Kidney capillary endothelial cell (primary cell): ENCODE data around the gene MTA1.

ENCODE experiments used
- DNase-seq: peaks from one replicate; pipeline ENCODE4 v3.0.0-alpha.2; 2018; ENCODE audit warnings: low spot score

The MTA1 gene

DNA sequence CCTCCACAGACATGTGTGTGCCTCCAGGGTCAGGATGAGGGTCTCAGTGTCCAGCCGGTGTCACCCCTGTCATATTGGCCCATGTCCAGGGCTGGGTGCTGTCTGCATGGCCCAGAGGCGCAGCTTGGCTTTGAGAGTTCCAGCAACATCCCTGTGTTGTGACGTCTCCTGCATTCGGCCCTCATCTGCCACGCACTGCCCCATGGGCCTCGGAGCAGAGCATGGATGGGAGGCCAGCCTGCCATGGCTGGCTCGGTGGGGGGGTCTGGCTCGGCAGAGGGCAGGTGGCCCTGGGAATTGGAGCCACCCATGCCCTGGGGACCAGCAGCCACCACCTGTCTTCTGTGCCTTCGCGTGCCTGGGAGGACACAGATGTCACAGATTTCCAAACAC lies 32.1 kb upstream of the MTA1 start:
- no peak for DNase-seq

DNA sequence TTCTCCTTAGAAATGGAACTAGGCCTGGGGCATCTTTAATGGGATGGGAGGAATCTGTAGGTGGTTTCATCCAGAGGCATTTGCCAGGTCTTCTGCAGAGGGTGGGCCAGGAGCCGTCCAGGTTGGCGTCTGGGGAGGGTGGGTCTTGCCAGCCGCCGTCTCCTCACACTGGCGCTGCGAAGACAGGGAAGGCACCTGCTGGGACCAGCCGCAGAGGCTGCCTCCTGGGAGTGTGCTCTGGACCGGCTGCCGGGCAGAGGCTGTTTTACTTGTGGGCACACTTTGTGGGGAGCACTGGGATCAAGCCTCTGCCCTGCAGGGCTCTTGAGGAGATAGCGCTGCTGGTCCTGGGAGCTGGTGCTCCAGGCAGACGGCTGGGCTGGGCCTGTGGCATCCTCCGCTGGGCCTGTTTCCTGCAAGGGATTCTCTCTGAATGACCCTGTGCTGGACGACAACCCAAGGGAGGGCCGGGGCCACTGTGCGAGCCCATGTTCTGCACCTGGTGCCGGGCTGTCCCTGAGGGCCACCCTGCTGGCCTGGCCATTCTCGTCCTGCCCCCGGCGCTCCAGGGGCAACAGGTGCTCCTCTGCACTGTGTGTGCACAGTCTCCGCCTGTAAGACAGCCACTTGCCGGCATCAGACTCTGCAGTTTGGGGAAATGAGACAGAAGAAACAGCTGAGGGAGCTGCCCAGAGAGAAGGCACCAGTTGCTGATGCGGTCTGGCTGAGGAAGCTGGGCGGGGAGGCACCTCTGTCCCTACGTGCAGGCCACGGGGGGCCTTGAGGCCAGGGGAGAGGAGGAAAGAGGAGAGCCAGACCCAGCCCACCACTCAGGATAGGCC lies 31.3 kb upstream of the MTA1 start:
- DNase-seq, result no peak

DNA sequence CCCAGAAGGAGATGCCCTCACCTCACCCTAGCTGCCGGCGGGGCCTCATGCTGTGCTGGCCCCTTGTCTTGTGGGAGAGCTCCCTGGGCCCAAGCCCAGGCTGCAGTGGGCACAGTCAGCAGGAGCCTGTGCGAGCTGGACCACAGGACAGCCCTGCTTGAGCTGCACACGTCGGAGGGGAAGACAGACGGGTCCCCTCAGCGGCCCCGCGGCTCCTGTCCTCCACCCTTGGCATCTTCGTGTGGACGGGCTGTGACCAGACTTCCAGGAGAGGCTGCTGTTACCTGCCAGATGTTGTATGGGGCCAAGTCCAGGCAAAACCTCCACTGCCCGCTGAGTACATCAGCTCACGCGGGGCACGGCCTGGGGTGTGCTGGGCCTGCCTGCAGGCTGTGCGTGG lies 30.7 kb upstream of the MTA1 start:
- no peak for DNase-seq

DNA sequence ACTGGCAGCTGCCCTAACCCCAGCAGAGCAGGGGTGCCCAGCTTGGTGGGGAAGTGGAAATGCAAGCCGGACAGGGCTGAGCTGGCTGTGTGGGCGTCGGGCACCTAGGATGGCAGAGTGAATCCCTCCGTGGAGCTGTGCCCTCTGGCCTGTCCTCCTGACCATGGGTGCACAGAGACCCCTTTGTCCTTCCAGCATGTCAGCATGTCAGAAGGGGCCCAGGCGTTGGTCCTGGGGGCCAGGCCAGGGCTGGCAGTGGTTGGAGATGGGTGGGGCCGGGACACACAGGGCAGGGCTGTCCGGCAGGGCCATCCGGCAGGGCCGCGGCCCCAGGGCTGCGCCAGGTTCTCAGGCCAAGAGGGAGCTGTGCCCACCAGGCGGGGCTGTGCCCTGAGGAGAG lies 30.1 kb upstream of the MTA1 start:
- DNase-seq, result no peak

DNA sequence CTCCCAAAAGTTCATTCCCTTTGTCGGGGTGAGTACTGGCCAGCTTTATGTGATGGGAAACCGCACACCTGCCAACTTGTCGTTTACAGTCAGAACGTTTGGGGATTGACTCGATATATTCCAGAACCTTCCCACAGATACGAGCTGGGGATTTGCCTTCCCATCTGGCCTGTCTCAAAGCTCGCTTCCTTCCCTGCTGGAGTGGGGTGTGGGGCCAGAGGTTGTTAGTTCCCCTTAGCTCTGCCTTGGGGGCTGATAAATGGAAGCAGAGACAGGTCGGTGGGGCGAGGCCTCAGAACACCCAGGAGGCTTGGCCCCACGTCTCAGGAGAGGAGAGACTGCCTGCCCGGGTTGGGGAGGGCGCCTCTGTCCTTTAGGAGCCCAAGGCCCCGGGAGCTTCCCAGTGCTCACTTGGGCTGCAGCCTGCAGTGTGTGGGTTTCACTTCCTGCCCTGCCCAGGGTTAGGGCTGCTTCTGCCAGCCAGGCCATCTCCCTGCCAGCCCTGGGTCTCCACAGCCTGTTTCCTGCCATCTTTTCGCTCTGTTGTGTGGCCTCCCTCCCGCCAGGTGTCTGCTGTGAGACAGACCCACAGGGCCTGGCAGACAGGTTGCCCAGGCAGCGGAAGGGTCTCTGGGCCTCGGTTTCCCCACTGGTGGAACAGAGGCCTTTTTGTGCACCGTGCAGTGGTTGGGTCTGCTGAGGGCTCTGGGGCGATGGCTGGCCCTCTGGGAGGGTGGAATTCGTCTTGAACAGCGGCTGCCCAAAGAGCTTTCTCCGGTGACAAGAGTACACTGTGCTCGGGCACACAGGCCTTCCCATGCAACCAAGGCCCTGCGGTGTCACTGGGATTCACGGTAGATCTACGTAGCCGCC lies 29.4 kb upstream of the MTA1 start:
- DNase-seq, result no peak

DNA sequence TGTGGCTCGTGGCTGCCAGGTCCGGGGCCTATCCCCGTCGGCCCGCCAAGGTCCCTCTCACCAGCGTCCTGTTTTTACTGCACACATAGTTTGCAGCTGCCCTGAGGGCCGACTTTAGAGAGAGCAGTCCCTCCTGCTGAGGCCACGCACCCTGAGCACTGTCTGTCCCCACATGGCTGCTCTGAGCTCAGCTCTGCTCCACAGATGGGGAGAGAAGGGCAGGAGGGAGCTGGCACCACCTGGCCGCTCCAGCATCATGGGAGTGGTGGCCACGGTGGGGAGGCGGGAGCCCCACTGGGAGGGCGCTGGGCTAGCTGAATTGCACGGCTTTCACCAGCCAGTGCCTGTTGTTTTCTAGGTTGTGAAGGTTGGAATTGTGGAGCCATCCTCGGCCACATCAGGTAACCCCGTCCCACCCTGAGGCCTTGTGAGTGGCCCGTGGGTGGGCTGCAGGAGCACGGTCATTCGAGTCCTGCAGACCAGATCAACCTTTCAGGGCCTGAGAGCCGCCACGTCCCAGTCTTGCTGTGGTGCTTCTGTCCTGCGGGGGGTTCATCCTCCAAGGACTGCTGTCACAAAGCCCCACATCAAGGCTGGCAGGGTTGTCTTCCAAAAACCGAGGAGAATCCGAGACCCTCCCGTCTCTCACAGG lies 28.7 kb upstream of the MTA1 start:
- DNase-seq, result no peak

DNA sequence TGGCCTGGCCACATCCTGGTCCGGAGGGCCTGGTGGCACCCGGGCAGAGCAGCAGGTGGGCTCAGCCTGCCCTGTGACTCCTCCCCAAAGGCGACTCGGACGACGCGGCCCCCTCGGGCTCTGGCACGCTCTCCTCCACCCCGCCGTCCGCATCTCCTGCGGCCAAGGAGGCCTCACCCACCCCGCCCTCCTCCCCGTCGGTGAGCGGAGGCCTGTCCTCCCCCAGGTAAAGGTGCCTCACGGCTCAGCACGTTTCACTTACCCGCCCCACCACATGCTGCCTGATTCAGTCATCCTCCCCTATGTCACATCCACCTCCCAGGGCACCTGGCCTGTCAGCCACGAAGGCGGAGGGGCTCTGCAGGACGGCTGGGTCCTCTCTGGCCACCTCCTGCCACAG lies 28.1 kb upstream of the MTA1 start:
- DNase-seq, result no peak

DNA sequence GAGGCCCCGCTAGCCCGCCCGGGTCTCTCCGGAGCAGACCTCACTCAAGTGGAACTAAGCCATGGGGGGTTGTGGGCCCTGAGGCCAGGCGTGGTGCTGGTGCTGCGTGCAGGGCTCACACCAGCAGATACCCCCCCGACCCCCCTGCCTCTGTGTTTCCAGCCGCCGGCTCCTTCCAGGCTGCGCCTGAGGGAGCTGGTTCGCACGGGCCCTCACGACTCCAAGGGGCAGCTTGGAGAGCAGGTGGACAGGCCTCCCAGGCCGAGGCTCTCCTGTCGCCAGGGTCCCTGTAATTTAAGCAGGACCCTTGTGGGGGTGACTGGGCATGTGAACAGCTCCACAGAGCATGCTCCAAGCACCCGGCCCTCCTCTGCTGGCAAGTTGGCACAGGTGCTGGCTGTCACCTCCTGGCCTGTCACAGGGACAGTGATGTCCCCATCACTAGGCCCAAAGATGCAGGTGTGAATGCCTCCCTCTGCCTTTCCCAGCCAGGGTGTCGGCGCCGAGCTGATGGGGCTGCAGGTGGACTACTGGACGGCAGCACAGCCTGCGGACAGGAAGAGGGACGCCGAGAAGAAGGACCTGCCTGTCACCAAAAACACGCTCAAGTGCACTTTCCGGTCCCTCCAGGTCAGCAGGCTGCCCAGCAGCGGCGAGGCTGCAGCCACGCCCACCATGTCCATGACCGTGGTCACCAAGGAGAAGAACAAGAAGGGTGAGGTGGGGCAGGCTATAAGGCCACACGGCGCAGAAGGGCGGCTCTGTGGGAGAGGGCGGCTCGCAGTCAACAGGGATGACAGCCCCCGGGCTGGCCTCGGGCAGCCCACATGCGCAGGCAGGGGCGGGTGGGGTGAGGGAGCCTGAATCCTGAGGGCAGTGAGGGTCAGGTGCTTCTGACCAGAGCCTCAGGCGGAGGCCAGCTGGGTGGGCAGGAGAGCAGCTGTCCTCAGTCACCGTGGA lies 27.2 kb upstream of the MTA1 start:
- no peak for DNase-seq

DNA sequence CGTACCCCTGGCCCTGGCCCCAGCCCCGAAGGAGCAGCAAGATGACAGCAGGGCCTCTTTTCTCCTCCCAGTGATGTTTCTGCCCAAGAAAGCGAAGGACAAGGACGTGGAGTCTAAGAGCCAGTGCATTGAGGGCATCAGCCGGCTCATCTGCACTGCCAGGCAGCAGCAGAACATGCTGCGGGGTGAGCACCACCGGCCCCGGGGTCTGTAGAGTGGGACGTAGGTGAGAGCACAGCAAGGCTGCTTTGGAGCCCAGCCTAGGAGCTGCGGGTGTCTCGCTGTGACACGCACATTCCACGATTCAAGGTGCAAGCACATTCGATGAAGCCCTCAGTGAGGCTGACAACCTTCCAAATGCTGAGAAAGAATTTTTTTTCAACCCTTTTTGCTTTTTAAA lies 26.5 kb upstream of the MTA1 start:
- DNase-seq, result no peak

DNA sequence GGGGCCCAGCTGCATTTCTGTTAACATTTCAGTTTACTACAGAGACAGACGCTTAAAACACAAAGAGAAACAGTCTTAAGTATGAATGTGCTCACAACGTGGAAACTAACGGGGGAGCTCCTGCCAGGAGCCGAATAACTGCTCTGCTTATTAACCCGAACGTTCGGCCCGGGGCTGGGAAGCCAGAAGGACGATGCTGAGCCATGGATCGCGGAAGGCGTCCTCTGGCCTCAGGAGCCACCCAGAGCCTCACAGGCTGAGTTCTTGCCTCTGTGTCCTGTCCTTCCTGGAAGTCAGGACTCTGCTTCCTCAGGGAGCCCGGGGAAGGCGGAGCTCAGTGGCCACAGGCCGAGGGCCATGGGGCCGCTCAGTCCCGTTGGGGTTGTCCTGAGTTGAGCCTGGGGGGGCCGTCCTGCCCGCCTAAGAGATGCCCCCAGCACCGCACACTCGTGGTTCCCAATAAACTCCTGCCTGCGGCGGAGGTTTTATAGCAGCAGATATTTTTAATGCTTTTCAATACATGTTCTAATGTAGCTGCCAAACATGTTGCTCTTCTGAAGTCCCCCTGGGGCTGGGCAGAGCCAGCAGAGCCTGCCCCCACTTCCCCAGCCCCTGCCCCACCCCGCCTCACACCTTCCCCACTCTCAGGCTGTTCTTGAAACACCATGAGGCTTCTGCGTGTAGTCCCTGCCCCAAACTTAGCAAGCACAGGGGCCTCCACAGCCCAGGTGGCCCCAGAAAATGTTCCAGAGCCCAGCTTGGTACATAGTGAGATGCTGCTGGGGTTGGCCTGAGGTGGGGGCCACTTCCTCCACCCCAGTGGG lies 24.7 kb upstream of the MTA1 start:
- no peak for DNase-seq

DNA sequence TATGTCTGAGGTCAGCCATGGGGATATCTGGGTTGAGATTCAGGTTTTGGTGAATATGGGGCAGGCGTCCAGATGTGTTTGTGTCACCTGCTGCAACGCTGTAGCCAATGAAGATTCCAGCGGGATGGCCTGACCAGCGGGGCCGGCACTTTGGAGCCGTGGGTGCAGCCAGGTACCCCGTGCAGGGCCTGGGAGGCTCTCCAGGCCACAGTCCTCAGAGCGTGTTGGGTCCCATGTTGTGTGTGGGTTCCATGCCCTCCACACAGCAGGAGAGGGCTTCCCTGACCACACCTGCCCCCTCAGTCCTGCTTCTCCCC lies 24.1 kb upstream of the MTA1 start:
- DNase-seq, result no peak

DNA sequence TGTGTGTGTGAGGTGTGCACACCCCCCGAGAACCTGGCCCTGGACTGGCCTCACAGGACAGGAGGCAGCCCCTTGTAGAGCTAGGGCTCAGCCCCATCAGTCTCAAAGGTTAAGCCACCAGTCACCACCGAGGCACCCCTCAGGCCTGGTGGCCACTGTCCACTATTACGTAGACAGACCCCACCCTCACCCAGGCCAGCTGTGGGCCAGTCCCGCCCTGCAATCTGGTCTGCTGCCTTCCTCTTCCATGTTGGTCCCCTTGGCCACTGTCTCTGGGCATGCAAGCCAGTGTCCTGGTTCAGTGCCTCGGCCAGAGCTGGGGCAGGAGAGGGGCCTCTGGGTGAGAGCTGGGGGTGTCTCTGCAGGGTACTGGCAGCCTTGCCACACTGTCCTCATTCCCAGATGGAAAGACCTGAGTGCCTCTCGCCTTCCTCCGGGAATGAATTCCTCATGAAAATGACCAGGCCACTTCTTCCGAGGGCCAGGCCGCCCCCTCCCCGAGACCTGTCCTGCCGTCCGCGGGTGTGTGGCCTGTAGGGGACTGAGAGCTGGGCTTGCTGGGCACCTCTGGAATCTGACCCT lies 22.2 kb upstream of the MTA1 start:
- no peak for DNase-seq

DNA sequence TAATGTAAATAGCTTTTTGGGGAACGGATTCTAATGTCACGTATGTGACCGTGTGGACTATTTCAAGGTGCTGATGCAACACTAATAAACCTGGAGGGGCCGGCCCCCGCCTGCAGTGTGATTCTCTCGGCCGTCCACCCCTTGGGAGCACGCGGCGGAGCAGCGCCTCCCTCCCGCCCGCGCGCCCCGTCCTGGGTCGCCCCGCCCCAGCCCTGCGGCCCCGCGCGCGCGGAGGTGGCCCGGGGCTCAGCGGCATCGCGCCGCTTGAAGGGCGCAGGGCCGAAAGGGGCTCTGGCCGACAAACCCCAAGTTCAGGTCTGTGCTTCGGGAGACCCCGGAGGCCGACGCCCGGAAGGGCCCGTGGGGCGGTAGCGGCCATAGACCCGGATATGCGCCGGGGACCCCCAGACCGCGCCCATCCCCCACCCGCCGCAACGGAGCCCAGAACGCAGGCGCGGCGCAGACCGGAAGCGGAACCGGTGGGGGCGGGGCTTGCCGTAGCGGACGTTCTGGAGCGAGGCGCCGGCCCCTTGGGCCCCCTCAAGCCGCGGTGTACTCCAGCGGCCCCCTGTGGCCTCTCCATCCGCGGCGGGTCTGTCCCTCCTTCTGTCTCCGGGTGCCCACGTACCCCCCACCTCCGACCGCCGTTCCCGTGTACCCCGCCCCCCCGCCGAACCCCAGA lies 21.4 kb upstream of the MTA1 start, which contains the start of gene TEX22:
Gene TEX22, plus strand, starts transcription at position 495 of the 682 bp plus-strand sequence. CDS start 803 bp downstream, outside the sequence.
- DNase-seq, result peak; percentile 65

DNA sequence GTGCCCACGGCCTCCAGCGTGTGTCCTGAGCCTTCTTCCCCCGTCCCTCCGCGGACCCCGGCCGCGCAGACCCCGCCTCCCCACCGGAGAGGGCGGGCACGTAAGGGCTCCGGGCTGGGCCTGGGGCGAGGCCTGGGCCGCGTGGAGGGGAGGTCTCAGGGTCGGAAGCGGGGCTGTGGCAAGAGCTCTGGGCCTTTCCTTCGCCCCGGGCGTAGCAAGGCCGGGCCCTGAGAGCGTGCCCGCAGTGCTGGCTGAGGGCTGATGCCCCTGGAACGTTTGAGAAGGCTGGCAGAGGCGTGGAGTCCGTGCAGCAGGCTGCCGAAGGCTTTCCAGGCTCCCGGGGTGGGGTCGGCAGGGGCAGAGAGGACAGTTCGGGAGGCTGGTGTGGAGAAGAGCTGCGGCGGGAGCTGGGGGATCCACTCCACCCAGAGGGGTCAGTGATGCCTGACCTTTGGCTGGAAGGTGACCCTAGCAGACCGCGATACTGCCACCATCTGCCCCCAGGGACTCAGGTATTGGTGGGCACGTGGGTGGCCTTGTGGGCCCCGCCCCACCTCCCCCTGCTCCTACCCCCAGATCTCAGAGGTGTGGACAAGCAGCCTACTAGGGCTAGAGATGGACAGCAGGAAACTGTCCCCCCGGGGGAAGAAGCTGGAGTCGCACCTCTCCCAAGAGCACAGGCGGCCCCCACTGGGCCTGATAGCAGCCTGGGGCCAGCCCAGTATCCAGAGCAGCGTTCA lies 20.7 kb upstream of the MTA1 start:
- no peak for DNase-seq

DNA sequence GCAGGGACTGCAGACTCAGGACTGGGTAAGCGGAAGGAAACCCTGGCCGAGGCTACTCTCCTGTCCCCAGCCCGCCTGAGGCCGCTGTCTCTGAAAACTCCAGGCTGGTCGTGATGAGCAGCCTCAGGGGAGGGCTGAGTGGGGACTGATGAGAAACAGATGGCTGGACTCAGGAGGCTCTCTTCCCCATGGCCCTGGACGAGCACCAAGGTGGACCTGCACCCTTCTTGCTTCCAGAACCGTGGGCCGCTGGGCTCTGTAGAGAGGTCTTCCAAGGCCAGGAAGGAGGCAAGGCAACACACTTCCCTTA lies 20.2 kb upstream of the MTA1 start:
- no peak for DNase-seq

DNA sequence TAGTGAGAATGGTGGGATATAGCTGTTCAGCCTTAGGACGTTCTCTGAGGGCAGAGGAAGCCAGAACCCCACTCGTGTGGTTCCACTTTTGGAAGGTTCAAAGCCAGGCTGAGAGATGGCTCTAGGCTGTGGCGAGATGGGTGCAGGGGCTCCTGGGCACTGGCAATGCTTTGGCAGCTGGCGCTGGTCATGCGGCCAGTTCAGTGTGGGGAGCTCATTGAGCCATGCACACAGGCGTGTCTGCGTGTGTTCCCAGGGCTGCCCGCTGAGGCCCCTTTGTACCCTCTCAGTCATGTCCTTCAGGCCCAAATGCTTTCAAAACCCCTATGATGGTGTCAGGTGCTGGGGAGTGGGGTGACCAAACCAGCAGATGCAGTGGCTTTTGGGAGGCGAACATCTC lies 19.6 kb upstream of the MTA1 start:
- DNase-seq, result no peak

DNA sequence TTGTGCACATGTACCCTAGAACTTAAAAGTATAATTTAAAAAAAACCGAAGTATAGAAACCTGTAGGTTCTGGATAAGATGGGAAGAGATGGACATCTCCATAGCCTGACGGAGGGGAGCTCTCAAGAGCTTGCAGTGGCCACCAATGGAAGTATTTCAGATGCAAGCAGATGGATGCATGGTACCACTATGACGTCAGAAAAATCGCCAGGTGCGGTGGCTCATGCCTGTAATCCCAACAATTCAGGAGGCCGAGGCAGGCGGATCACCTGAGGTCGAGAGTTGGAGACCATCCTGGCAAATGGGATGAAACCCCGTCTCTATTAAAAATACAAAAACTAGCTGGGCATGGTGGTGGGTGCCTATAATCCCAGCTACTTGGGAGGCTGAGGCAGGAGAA lies 17.9 kb upstream of the MTA1 start:
- DNase-seq, result no peak

DNA sequence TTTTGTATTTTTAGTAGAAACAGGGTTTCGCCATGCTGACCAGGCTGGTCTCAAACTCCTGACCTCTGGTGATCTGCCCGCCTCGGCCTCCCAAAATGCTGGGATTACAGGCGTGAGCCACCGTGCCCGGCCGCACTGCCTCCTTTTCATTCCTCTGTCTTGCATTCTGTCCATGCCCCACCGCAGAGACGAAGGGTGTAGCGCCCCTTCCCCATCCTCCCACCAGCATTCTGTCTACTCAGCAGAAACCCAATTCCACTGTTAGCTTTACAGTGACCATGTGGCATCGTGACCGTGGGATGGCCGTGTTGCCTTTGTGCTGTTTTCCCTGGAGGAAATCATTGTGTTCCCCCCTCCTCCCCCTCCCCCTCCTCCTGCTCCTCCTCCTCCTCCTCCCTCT lies 11.0 kb upstream of the MTA1 start:
- no peak for DNase-seq

DNA sequence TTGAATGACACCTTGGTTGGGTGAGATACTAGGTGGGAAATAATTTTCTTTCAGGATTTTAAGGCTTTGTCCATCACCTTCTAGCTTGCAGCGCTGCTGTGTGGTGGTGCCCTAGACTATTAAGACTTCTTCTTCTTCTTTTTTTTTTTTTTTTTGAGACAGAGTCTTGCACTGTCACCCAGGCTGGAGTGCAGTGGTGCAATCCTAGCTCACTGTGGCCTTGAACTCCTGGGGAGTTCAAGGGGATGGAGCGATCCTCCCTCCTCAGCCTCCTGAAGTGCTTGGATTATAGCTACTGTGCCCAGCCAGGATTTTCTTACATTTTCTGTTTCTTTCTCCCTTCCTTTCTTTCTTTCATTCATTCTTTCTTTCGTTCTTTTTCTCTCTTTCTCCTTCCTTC lies 10.3 kb upstream of the MTA1 start:
- DNase-seq, result no peak
